Activated CD4-positive, alpha-beta T cell treated with anti-CD3 and anti-CD28 coated beads, Interleukin-2, amount 10 ng/mL, durations not matched to agents 24 days and 14 days (primary cell): ENCODE data around the gene IL21R. TPM values are rescaled to one million over a fixed set of nuclear protein-coding genes. Genes with fewer than 3 reads are reported as not detected.
"Not testable (repeated sequence)": the region's sequence is repeated elsewhere in the genome, so short reads cannot be mapped to it uniquely, and the experiment has no call there.

Experiments
- DNase-seq: peaks from one replicate; pipeline ENCODE4 v3.0.0; 2022
- H3K27ac Mint-ChIP-seq: one replicate; pipeline ENCODE4 v1.8.0; 2022; ENCODE audit warnings: mild to moderate bottlenecking, mixed read lengths
- H3K27me3 Mint-ChIP-seq: one replicate; pipeline ENCODE4 v1.8.0; 2022; ENCODE audit warnings: mixed read lengths
- H3K36me3 Mint-ChIP-seq: one replicate; pipeline ENCODE4 v1.8.0; 2022; ENCODE audit warnings: low read depth, mild to moderate bottlenecking, mixed read lengths
- H3K4me1 Mint-ChIP-seq: one replicate; pipeline ENCODE4 v1.8.0; 2021; ENCODE audit warnings: mixed read lengths
- H3K4me3 Mint-ChIP-seq: one replicate; pipeline ENCODE4 v1.8.0; 2022; ENCODE audit warnings: mild to moderate bottlenecking, moderate library complexity, mixed read lengths
- H3K9me3 Mint-ChIP-seq: one replicate; pipeline ENCODE4 v1.8.0; 2021; ENCODE audit warnings: mixed read lengths
- intact Hi-C: fragments of 100-400 bp; cut with micrococcal nuclease; formaldehyde crosslinking; loops from one replicate; pipeline ENCODE4 v1.15.1; 2023
- total RNA-seq: library from RNA; stranded (reverse); gene quantifications from 2 replicates; pipeline ENCODE4 v1.2.3, GENCODE V29; 2022

IL21R gene
- total RNA-seq, 1 donor from 2014 or later, result 94.9 TPM

DNA sequence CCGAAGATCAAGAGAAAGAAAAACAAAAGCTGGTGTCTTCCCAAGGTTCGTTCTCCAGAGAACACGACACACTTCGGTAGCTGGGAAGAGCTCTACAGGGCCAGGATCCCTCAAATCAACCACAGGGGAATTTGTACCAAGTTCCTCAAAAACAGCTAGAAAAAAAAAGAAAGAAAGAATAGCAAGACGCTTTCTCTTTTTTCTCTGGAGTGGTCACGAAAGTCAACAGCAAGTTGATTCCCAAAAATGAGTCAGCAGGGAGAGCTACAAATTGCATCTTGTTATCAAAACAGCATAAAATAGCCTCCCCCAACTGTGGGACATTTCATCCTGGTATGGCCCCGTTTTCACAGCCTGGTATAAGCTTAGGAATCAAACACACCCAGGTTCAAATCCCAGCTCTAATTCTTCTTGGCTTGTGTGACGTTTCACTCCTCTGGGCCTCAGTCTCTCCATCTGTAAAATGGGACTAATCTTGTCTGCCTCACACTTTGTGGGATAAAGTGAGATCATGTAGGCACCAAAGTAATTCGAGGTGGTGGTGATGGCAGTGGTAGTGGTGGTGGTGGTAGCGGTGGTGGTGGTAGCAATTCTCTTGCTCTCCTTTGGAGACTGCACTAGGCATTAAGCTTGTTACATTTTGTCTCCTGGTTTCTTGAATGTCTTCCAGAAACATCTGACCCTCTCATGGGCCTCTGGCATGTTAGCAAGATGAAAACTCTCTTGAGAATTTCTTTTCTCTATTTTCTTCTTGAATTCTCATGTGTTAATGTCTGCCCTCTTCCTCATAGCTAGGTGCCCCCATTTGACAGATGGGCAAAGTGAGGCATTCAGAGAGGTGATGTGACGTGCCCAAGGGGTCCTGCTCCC is 988 bp upstream of the IL21R start:
- Mint-ChIP-seq H3K36me3 (peaks cover 38% of the 10 kb centered on the region), H3K4me3 (peak overlapping the region; percentile 100), H3K9me3 (no peaks in the 10 kb centered on the region), H3K4me1 (peaks cover 37% of the 10 kb centered on the region), H3K27me3 (no peaks in the 10 kb centered on the region), H3K27ac (peak overlapping the region; percentile 97)
- DNase-seq, result no peak
- intact Hi-C loops, result no loop called here

GRCh38 chr16:27402569-27402963 is 592 bp downstream of the IL21R start:
- peak overlapping the region; percentile 97 for H3K27ac Mint-ChIP-seq
- H3K27me3 Mint-ChIP-seq, result no peaks in the 10 kb centered on the region
- intact Hi-C loops, result loop anchor here (1.0 to 2.0 kb wide), 4 partner anchors 28 to 804 kb away; no protein-coding TSS in a partner anchor
- H3K4me3 Mint-ChIP-seq, result peak overlapping the region; percentile 100
- H3K4me1 Mint-ChIP-seq, result peaks cover 51% of the 10 kb centered on the region
- peaks cover 50% of the 10 kb centered on the region for H3K36me3 Mint-ChIP-seq
- DNase-seq, result no peak
- H3K9me3 Mint-ChIP-seq, result no peaks in the 10 kb centered on the region

DNA sequence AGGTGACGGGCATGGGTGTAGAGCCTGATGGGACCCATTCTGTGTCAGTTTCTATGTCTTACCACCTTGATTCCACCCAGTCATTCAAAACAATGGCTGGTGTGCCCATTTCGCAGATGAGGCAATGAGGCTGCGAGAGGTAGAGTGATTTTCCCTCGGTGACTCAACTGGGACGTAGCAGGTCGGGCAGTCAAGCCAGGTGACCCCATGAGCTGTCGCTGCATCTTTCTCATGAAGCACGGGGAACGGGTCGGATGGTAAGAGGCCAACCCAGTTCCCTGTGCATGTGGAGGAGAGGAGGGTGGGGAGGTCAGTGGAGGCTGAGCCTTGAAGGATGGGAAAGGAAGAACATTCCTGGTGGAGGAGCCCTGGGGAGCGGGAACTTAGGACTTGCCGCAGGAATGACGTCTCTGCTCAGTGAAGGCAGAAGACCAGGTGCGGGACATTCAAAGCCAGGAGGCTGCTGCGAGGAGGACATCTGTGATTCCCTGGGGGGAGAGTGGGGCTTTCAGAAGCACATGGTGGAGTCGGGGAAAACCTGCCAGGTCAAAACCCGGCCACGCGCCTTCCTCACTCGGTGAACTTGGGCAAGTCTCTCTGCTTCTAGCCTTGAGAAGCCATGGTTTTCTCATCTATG is 1.1 kb downstream of the IL21R start:
- Mint-ChIP-seq H3K27ac (peak overlapping the region; percentile 97), H3K36me3 (peaks cover 55% of the 10 kb centered on the region), H3K27me3 (no peaks in the 10 kb centered on the region), H3K4me3 (peak overlapping the region; percentile 100), H3K4me1 (peaks cover 56% of the 10 kb centered on the region), H3K9me3 (no peaks in the 10 kb centered on the region)
- intact Hi-C loops, result loop anchor here (1.0 to 2.0 kb wide), 5 partner anchors 29 to 805 kb away; no protein-coding TSS in a partner anchor
- DNase-seq, result peak; percentile 81

DNA sequence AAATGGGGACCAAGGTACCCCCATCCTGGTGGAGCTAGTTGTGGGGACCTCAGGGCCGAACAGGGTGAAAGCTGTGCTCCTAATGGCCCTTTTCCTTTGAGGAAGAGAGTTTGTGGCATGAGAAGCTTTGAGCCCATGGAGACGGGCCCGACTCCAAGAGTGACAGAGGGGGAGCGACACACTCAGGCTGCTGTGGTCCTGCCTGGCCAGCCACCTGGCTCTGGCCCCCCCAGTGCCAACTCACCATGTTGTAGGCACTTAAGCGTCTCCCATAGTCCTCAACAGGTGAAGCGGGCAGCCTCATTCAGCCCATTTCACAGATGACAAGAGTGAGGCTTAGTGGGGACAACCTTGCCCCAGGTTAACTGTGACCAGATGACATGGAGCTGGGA is 1.6 kb downstream of the IL21R start:
- Mint-ChIP-seq H3K4me3 (peak overlapping the region; percentile 100), H3K4me1 (peaks cover 60% of the 10 kb centered on the region), H3K27me3 (no peaks in the 10 kb centered on the region), H3K27ac (peak overlapping the region; percentile 97), H3K9me3 (no peaks in the 10 kb centered on the region), H3K36me3 (peaks cover 60% of the 10 kb centered on the region)
- DNase-seq, result no peak
- intact Hi-C loops, result loop anchor here (1.0 to 2.0 kb wide), 2 partner anchors 53 to 166 kb away; no protein-coding TSS in a partner anchor

GRCh38 chr16:27404163-27404823 is 2.3 kb downstream of the IL21R start:
- intact Hi-C loops, result no loop called here
- H3K4me1 Mint-ChIP-seq, result peaks cover 60% of the 10 kb centered on the region
- peak overlapping the region; percentile 100 for H3K4me3 Mint-ChIP-seq
- peak overlapping the region; percentile 97 for H3K27ac Mint-ChIP-seq
- H3K36me3 Mint-ChIP-seq, result peaks cover 62% of the 10 kb centered on the region
- DNase-seq, result peak; percentile 73
- no peaks in the 10 kb centered on the region for H3K9me3 Mint-ChIP-seq
- no peaks in the 10 kb centered on the region for H3K27me3 Mint-ChIP-seq

DNA sequence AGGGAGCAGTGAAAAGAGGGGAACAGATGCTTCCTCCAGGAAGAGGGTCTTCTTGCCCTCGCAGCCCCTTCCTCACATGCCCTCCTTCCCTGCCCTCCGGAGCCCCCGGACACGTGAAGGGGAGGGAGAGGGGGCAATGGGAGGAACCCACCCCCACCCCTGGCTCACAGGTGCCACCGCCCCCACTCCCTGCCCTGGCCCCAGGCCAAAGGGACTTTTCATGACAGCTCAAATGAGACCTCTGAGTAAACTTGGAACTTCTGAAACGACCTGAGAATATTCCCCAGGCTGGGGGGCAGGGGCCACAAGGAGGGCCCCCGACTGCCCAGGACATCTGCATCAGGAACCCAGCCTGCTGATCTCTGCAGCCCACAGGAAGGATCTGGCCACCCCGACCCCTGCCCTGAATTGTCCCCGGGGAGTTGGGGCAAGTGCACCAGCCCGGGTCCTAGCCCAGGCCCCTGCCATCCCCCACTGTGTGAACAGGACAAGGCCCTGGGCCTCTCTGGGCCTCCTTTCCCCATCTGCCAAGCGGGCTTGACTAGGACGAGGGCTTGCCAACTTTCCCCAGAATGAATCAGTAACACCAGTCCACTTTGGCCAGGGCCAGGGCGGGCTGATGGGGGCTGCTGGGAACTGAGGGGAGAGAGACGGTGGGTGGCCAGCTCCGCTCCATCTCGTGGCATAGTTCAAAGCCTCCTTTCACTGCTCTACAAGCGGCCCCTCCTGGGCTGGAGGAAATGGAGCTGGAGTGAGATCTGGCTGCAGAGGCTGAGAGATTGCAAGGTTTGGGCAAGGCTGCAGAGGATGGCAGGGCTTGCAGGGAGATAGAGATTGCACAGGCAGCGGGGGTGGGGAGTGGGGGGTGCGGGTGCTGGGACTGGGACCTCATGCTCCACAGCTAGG is 3.8 kb downstream of the IL21R start:
- H3K27me3 Mint-ChIP-seq, result no peaks in the 10 kb centered on the region
- peaks cover 60% of the 10 kb centered on the region for H3K4me1 Mint-ChIP-seq
- intact Hi-C loops, result no loop called here
- H3K4me3 Mint-ChIP-seq, result peak overlapping the region; percentile 100
- H3K36me3 Mint-ChIP-seq, result peaks cover 75% of the 10 kb centered on the region
- H3K9me3 Mint-ChIP-seq, result no peaks in the 10 kb centered on the region
- DNase-seq, result peak; percentile 81
- H3K27ac Mint-ChIP-seq, result peak overlapping the region; percentile 98

- peaks cover 83% of the 10 kb centered on the region for H3K36me3 Mint-ChIP-seq
- intact Hi-C loops, result no loop called here
- peak; percentile 72 for DNase-seq
- H3K27ac Mint-ChIP-seq, result peak overlapping the region; percentile 98
- peak overlapping the region; percentile 100 for H3K4me3 Mint-ChIP-seq
- peaks cover 52% of the 10 kb centered on the region for H3K4me1 Mint-ChIP-seq
- no peaks in the 10 kb centered on the region for H3K27me3 Mint-ChIP-seq
- peaks cover 1% of the 10 kb centered on the region for H3K9me3 Mint-ChIP-seq
Measured at GRCh38 chr16:27406511-27407128, 4.6 kb downstream of the IL21R start.

GRCh38 chr16:27407133-27407532 is 5.2 kb downstream of the IL21R start:
- H3K9me3 Mint-ChIP-seq, result peaks cover 6% of the 10 kb centered on the region
- H3K27ac Mint-ChIP-seq, result peak overlapping the region; percentile 98
- DNase-seq, result peak; percentile 73
- H3K4me1 Mint-ChIP-seq, result peaks cover 55% of the 10 kb centered on the region
- peaks cover 88% of the 10 kb centered on the region for H3K36me3 Mint-ChIP-seq
- peak overlapping the region; percentile 100 for H3K4me3 Mint-ChIP-seq
- no peaks in the 10 kb centered on the region for H3K27me3 Mint-ChIP-seq
- intact Hi-C loops, result no loop called here

- Mint-ChIP-seq H3K36me3 (peaks cover 88% of the 10 kb centered on the region), H3K4me3 (peak overlapping the region; percentile 100), H3K27ac (peak overlapping the region; percentile 98), H3K9me3 (peaks cover 12% of the 10 kb centered on the region), H3K27me3 (no peaks in the 10 kb centered on the region), H3K4me1 (peaks cover 62% of the 10 kb centered on the region)
- DNase-seq, result peak; percentile 79
- intact Hi-C loops, result loop anchor here (1.0 kb wide), 6 partner anchors 18 to 205 kb away; partner anchors contain the start of gene KDM8
Measured at GRCh38 chr16:27408012-27408601, 6.1 kb downstream of the IL21R start.

DNA sequence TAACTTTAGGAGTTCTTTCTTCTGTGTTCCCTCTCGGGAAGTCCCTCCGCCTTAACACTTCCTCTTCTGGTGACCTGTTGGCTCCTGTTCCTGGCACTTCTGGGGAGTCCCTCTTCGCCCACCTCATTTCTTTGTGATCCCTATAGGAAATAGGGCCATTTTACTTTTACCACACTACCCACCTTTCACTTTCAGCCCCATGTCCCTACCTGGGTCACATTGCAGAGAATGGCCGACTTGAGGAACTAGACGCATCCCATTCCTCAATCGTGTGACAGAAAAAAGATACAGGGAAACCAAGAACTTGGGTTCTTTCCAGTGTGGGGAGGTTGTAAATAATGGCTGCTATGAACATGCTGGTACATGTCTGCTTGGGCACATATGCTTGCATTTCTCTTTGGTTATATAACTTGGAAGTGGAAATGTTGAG is 6.6 kb downstream of the IL21R start:
- Mint-ChIP-seq H3K4me1 (peaks cover 66% of the 10 kb centered on the region), H3K36me3 (peaks cover 88% of the 10 kb centered on the region), H3K4me3 (peak overlapping the region; percentile 100), H3K9me3 (peaks cover 12% of the 10 kb centered on the region), H3K27me3 (no peaks in the 10 kb centered on the region), H3K27ac (peak overlapping the region; percentile 98)
- DNase-seq, result peak; percentile 66
- intact Hi-C loops, result loop anchor here (1.0 kb wide), 6 partner anchors 18 to 205 kb away; partner anchors contain the start of gene KDM8

GRCh38 chr16:27409958-27410357 is 8.0 kb downstream of the IL21R start:
- H3K27me3 Mint-ChIP-seq, intact Hi-C loops: not testable (repeated sequence)
- Mint-ChIP-seq H3K4me1 (peaks cover 67% of the 10 kb centered on the region), H3K4me3 (peak overlapping the region; percentile 16), H3K9me3 (peaks cover 12% of the 10 kb centered on the region), H3K36me3 (peaks cover 85% of the 10 kb centered on the region), H3K27ac (peak overlapping the region; percentile 71)
- DNase-seq, result peak; percentile 54

GRCh38 chr16:27410761-27411160 is 8.8 kb downstream of the IL21R start:
- peak overlapping the region; percentile 65 for H3K4me3 Mint-ChIP-seq
- peak overlapping the region; percentile 71 for H3K27ac Mint-ChIP-seq
- H3K36me3 Mint-ChIP-seq, result peaks cover 88% of the 10 kb centered on the region
- peaks cover 68% of the 10 kb centered on the region for H3K4me1 Mint-ChIP-seq
- H3K27me3 Mint-ChIP-seq, result no peaks in the 10 kb centered on the region
- DNase-seq, result no peak
- intact Hi-C loops, result no loop called here
- H3K9me3 Mint-ChIP-seq, result peaks cover 12% of the 10 kb centered on the region
